Natural killer cell treated with Interleukin-12 subunit alpha and Interleukin-12 subunit beta and Interleukin-15 and Interleukin-18, amount 100 ng/mL, for 72 hours (primary cell): Measurements from ENCODE around the gene EVI5L. TPM values are rescaled to one million over a fixed set of nuclear protein-coding genes. Genes with fewer than 3 reads are reported as not detected.
A peak's percentile ranks its signal among the peaks of the same experiment; 100 is the strongest.
"Not testable (repeated sequence)": the region's sequence is repeated elsewhere in the genome, so short reads cannot be mapped to it uniquely, and the experiment has no call there.

Experiments
- ATAC-seq, 2 donors: fragments of 150-1000 bp; cut with Tn5 transposase in 1 of 2; sonication (Bioruptor Pico), chemical (Tn5 transposase) in 1 of 2; 2 replicates each; pipeline ENCODE4 v1.10.0; 2021
- DNase-seq: peaks from one replicate; pipeline ENCODE4 v3.0.0; 2022; ENCODE audit warnings: low spot score
- H3K27ac Mint-ChIP-seq, 2 donors: 1 replicate in 1 of 2; 2 replicates in 1 of 2; pipeline ENCODE4 v1.8.0; 2022; ENCODE audit warnings: mixed read lengths in 2 of 2, mild to moderate bottlenecking in 1 of 2, moderate library complexity in 1 of 2
- H3K27me3 Mint-ChIP-seq, 2 donors: 1 replicate in 1 of 2; 2 replicates in 1 of 2; pipeline ENCODE4 v1.8.0; 2022; ENCODE audit warnings: mixed read lengths in 2 of 2
- H3K36me3 Mint-ChIP-seq: one replicate; pipeline ENCODE4 v1.8.0; 2022; ENCODE audit warnings: mixed read lengths
- H3K4me1 Mint-ChIP-seq, 2 donors: 1 replicate in 1 of 2; 2 replicates in 1 of 2; pipeline ENCODE4 v1.8.0; 2022; ENCODE audit warnings: low read depth in 2 of 2, mixed read lengths in 2 of 2, mild to moderate bottlenecking in 1 of 2
- H3K4me3 Mint-ChIP-seq: one replicate; pipeline ENCODE4 v1.8.0; 2022; ENCODE audit warnings: mixed read lengths
- H3K9me3 Mint-ChIP-seq: 2 replicates; pipeline ENCODE4 v1.8.0; 2022; ENCODE audit warnings: mixed read lengths
- total RNA-seq, 2 donors: library from RNA; stranded (reverse); gene quantifications; one replicate each; pipeline ENCODE4 v1.2.3, GENCODE V29; 2022

EVI5L gene
- total RNA-seq, 2 donors from 2014 or later = 7.8 to 11.5 TPM

DNA sequence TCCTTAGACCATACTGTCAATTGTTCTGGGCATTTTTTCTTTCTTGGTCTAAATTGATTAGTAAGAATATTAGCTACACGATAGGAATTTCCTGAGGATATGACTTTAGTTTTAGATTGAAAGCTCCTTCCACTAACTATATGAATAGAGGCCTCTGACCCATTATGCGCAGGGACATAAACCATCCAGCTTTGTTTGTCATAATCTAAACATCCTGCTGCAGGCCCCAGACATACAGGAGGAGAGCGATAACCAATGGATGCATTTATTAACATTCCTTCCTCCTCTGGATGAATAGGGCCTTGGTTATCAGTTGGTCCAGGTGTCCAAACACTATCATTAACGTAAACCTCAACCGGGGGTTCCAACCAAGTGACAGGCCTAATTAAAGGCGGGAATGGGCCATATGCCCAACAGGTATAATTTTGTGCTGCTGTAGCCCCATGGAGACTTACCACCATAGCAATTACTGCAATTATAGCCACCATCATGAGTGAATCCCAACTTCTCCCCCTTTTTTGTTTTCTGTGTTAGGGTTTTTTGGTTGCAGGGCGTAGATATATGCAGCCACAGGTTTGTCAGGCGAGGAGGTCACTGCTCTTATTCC, 34.4 kb upstream of the EVI5L start:
- no peaks in the 10 kb centered on the region for H3K9me3 Mint-ChIP-seq
- H3K4me3 Mint-ChIP-seq = no peak overlapping the region

DNA sequence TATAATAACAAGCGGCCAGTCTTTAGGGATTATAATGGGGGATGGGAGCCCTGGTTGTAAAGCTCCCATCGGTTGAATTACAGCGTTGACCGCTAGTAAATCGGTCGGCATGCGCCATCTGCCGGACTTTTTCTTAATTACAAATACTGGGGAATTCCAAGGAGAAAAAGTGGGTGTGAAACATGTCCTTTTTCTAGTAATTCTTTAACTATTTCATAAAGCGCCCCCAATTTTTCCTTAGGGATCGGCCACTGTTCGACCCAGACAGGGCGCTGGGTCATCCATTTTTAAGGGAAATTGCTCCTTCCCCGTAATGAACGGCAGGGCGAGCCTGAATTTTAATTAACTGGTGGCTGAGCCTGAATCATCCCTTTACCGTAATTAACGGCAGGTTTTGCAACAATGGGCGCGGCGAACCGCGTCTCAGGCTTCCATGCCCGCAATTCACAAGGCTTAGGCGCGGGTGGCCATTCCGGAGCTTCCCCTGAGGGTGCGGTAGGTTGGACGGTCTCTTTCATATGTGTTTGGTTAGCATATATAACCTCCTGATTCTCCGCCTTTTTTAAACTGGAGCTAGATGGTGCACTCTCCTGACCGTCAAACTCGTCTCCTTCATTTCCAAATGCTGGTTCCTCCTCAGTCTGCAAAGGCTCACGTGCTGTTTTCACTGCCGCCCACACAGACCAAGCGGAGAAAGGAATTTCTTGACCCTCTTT, 30.2 kb upstream of the EVI5L start:
- Mint-ChIP-seq H3K27me3 (peaks cover 22 to 28% of the 10 kb centered on the region in 2 donors), H3K4me1 (peaks cover 0 to 3% of the 10 kb centered on the region in 2 donors), H3K4me3 (no peak overlapping the region), H3K9me3 (no peaks in the 10 kb centered on the region), H3K27ac (no peak overlapping the region), H3K36me3 (no peaks in the 10 kb centered on the region)
- peak in 1 of 2 donors; percentile 72 for ATAC-seq
- peak; percentile 72 for DNase-seq

More for the DNA sequence above, 34.4 kb upstream of the EVI5L start:
- DNase-seq = no peak
- Mint-ChIP-seq H3K27me3 (peaks cover 14 to 24% of the 10 kb centered on the region in 2 donors), H3K27ac (no peak overlapping the region), H3K4me1 (peaks cover 0 to 3% of the 10 kb centered on the region in 2 donors), H3K36me3 (no peaks in the 10 kb centered on the region)
- no peak for ATAC-seq

- H3K4me1 Mint-ChIP-seq = peaks cover 0 to 3% of the 10 kb centered on the region in 2 donors
Observed at GRCh38 chr19:7801020-7801570, 28.9 kb upstream of the EVI5L start.

GRCh38 chr19:7806234-7806633, 23.8 kb upstream of the EVI5L start:
- peaks cover 6% of the 10 kb centered on the region for H3K36me3 Mint-ChIP-seq
- H3K4me3 Mint-ChIP-seq = no peak overlapping the region
- ATAC-seq (no peak), DNase-seq (no peak)
- H3K4me1 Mint-ChIP-seq = peaks cover 9 to 10% of the 10 kb centered on the region in 2 donors
- peaks cover 6% of the 10 kb centered on the region for H3K9me3 Mint-ChIP-seq
- H3K27me3 Mint-ChIP-seq = peaks cover 9 to 12% of the 10 kb centered on the region in 2 donors
- no peak overlapping the region for H3K27ac Mint-ChIP-seq

More at GRCh38 chr19:7801020-7801570, 28.9 kb upstream of the EVI5L start:
- Mint-ChIP-seq H3K27ac (no peak overlapping the region), H3K4me3 (no peak overlapping the region), H3K36me3 (no peaks in the 10 kb centered on the region), H3K9me3 (no peaks in the 10 kb centered on the region), H3K27me3 (peaks cover 22 to 23% of the 10 kb centered on the region in 2 donors)
- no peak for ATAC-seq
- no peak for DNase-seq

- DNase-seq (no peak), ATAC-seq (no peak)
- peaks cover 9 to 12% of the 10 kb centered on the region in 2 donors for H3K27me3 Mint-ChIP-seq
- H3K4me1 Mint-ChIP-seq = peaks cover 9 to 10% of the 10 kb centered on the region in 2 donors
- peaks cover 6% of the 10 kb centered on the region for H3K9me3 Mint-ChIP-seq
- H3K27ac Mint-ChIP-seq = no peak overlapping the region
- peaks cover 8% of the 10 kb centered on the region for H3K36me3 Mint-ChIP-seq
- no peak overlapping the region for H3K4me3 Mint-ChIP-seq
Observed at GRCh38 chr19:7806876-7807275, 23.1 kb upstream of the EVI5L start.

DNA sequence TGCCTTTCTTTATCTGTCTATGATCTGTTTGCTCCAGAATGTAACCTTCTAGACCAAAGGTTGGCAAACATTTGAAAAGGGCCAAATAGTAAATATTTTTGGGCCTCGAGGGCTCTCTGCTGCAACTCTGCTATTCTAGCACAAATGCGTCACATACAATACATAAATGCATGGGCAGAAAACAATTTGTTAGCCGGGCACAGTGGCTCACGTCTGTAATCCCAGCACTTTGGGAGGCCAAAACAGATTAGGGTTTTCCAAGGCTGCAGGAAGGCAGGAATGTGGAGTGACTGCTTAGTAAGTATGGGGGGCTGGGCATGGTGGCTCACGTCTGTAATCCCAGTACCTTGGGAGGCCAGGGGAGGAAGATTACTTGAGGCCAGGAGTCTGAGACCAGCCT, 21.9 kb upstream of the EVI5L start:
- Mint-ChIP-seq H3K27ac (no peak overlapping the region), H3K9me3 (peaks cover 6% of the 10 kb centered on the region), H3K4me3 (no peak overlapping the region), H3K36me3 (peaks cover 13% of the 10 kb centered on the region), H3K27me3 (peaks cover 1 to 3% of the 10 kb centered on the region in 2 donors), H3K4me1 (peaks cover 9 to 10% of the 10 kb centered on the region in 2 donors)
- ATAC-seq (no peak), DNase-seq (no peak)

GRCh38 chr19:7811989-7812388, 18.0 kb upstream of the EVI5L start:
- H3K27me3 Mint-ChIP-seq = peaks cover 0 to 13% of the 10 kb centered on the region in 2 donors
- peaks cover 15 to 22% of the 10 kb centered on the region in 2 donors for H3K4me1 Mint-ChIP-seq
- ATAC-seq (no peak), DNase-seq (no peak)
- H3K36me3 Mint-ChIP-seq = peaks cover 13% of the 10 kb centered on the region
- no peak overlapping the region for H3K4me3 Mint-ChIP-seq
- peaks cover 6% of the 10 kb centered on the region for H3K9me3 Mint-ChIP-seq
- no peak overlapping the region for H3K27ac Mint-ChIP-seq

GRCh38 chr19:7815325-7815724, 14.7 kb upstream of the EVI5L start:
- H3K4me1 Mint-ChIP-seq = peaks cover 6 to 12% of the 10 kb centered on the region in 2 donors
- no peak for ATAC-seq
- no peak for DNase-seq
- H3K4me3 Mint-ChIP-seq = no peak overlapping the region
- H3K9me3 Mint-ChIP-seq = peaks cover 6% of the 10 kb centered on the region
- peak overlapping the region in 1 of 2 donors; percentile 34 for H3K27ac Mint-ChIP-seq
- peaks cover 16% of the 10 kb centered on the region for H3K36me3 Mint-ChIP-seq
- H3K27me3 Mint-ChIP-seq = peaks cover 13 to 25% of the 10 kb centered on the region in 2 donors

DNA sequence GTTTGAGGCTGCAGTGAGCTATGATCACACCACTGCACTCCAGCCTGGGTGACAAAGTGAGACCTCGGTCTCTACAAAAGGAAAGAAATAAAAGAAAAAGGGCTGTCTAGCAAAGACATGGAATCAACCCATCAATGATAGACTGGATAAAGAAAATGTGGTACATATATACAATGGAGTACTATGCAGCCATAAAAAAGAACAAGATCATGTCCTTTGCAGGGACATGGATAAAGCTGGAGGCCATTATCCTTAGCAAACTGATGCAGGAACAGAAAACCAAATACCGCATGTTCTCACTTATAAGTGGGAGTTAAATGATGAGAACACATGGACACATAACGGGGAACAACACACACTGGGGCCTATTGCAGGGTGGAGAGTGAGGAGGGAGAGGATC, 14.0 kb upstream of the EVI5L start:
- H3K27me3 Mint-ChIP-seq = peaks cover 21 to 31% of the 10 kb centered on the region in 2 donors
- not testable (repeated sequence) for H3K27ac Mint-ChIP-seq, DNase-seq, ATAC-seq, H3K4me3 Mint-ChIP-seq, H3K9me3 Mint-ChIP-seq
- peaks cover 12% of the 10 kb centered on the region for H3K36me3 Mint-ChIP-seq
- H3K4me1 Mint-ChIP-seq = peaks cover 6 to 12% of the 10 kb centered on the region in 2 donors

DNA sequence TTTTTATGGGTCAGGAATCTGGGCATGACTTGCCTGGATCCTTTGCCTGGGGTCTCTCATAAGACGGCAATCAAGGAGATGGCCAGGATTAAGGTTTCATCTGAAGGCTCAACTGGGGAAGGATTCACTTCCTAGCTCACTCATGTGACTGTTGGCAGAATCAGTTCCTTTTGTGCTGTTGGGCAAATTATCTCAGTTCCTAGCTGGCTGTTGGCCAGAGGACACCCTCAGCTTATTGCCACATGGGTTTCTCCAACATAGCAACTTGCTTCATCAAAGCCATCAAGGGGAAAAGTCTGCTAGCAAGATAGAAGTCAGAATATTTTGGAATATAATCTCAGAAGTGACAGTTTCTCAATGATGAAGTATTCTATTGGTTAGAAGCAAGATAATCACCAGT, 12.2 kb upstream of the EVI5L start:
- ATAC-seq = no peak

GRCh38 chr19:7818806-7819205, 11.2 kb upstream of the EVI5L start:
- Mint-ChIP-seq H3K27me3 (peaks cover 34 to 37% of the 10 kb centered on the region in 2 donors), H3K9me3 (no peaks in the 10 kb centered on the region), H3K27ac (no peak overlapping the region), H3K4me1 (peaks cover 6 to 12% of the 10 kb centered on the region in 2 donors), H3K36me3 (peaks cover 4% of the 10 kb centered on the region), H3K4me3 (no peak overlapping the region)
- ATAC-seq (no peak), DNase-seq (no peak)

More for the DNA sequence above, 12.2 kb upstream of the EVI5L start:
- no peak overlapping the region for H3K27ac Mint-ChIP-seq
- H3K4me1 Mint-ChIP-seq = peaks cover 6 to 12% of the 10 kb centered on the region in 2 donors
- H3K9me3 Mint-ChIP-seq = no peaks in the 10 kb centered on the region
- no peak overlapping the region for H3K4me3 Mint-ChIP-seq
- DNase-seq = no peak
- peaks cover 4% of the 10 kb centered on the region for H3K36me3 Mint-ChIP-seq
- H3K27me3 Mint-ChIP-seq = peaks cover 24 to 35% of the 10 kb centered on the region in 2 donors

GRCh38 chr19:7819337-7819736, 10.7 kb upstream of the EVI5L start:
- no peak overlapping the region for H3K27ac Mint-ChIP-seq
- no peaks in the 10 kb centered on the region for H3K9me3 Mint-ChIP-seq
- peaks cover 4% of the 10 kb centered on the region for H3K36me3 Mint-ChIP-seq
- H3K4me3 Mint-ChIP-seq = no peak overlapping the region
- ATAC-seq (no peak), DNase-seq (no peak)
- peaks cover 35 to 37% of the 10 kb centered on the region in 2 donors for H3K27me3 Mint-ChIP-seq
- peaks cover 6 to 9% of the 10 kb centered on the region in 2 donors for H3K4me1 Mint-ChIP-seq

DNA sequence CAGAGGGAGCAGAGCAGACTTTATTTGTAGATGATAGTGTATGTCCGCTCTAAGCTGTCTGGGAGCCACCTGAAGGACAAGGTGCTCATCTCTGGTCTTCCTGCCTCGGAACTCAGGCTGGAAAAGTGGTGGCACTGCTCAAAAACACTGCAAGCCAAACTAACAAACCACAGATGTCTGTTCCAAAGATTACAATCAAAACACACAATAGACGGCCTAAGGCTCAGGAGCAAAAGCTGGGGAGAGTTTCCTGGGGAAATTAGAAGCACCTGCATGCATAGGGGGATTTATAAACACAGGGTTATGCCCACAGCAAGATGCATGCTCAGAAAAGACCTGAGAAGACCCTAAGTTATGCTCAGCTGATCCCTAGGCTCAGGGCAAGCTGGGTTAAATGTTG, 9.4 kb upstream of the EVI5L start:
- ATAC-seq (no peak), DNase-seq (no peak)
- no peak overlapping the region for H3K4me3 Mint-ChIP-seq
- peaks cover 4% of the 10 kb centered on the region for H3K36me3 Mint-ChIP-seq
- H3K4me1 Mint-ChIP-seq = peaks cover 0 to 2% of the 10 kb centered on the region in 2 donors
- H3K9me3 Mint-ChIP-seq = no peaks in the 10 kb centered on the region
- H3K27ac Mint-ChIP-seq = no peak overlapping the region
- H3K27me3 Mint-ChIP-seq = peaks cover 30 to 37% of the 10 kb centered on the region in 2 donors
